Liver (tissue), 2 donors: ENCODE measurements around the gene CCNA1.

Experiments used
- EGR1 ChIP-seq, 2 donors: IDR thresholded peaks; 2 replicates each; pipeline ENCODE4 v1.6.1; 2016 to 2018; ENCODE audit warnings: antibody characterized with exemption in 2 of 2, low read depth in 2 of 2
- REST ChIP-seq: IDR thresholded peaks from 2 replicates; pipeline ENCODE4 v1.6.1; 2016; ENCODE audit warnings: antibody characterized with exemption, mild to moderate bottlenecking
- TAF1 ChIP-seq: conservative IDR thresholded peaks from 2 replicates; pipeline ENCODE4 v1.6.1; 2016; ENCODE audit warnings: antibody characterized with exemption, mild to moderate bottlenecking
- YY1 ChIP-seq: IDR thresholded peaks from 2 replicates; pipeline ENCODE4 v1.6.1; 2016; ENCODE audit warnings: antibody characterized with exemption, mild to moderate bottlenecking
- donor health status: healthy.

- TF ChIP-seq YY1 (no peak), EGR1 (IDR thresholded peaks at IDR 0.05; ENCODE audit: low read depth in 2 of 2) (no peak), REST (no peak), TAF1 (no peak)
Measured at GRCh38 chr13:36405151-36405550, 27.1 kb upstream of the CCNA1 start.
